SK-N-MC (cell line): ENCODE measurements around the gene CCDC3.

ENCODE experiments used
- EZH2 ChIP-seq: fragments of 200-600 bp; sonication (generic); IDR thresholded peaks from one replicate; pipeline ENCODE4 v1.6.1; 2017; ENCODE audit warnings: antibody characterized with exemption
- POLR2AphosphoS5 ChIP-seq: IDR thresholded peaks from 2 replicates; pipeline ENCODE4 v1.6.1; 2012; ENCODE audit warnings: mild to moderate bottlenecking, low read depth, low read length, borderline replicate concordance

DNA sequence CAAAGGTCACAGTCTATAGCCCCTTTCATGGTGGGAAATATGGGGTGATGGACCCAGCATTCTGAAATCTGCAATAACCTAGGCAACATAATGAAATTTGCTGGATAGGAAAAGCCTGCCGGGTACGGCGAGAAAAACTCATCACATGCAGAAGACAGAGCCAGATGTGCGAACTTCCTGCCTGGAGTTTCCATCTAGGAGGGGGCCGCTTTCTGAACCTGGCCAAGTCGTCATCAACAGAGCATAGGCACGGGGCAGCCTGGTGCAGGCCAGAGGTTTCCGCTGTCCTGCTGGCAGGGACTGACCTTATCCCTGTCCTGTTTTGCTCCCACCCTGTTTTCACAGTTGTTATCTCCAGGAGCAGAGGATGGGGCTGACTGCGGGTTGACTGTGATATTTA, 27.4 kb downstream of the CCDC3 start:
- TF ChIP-seq POLR2AphosphoS5 (no peak), EZH2 (no peak)
